AG10803 (cell line): ENCODE data around the gene KLRC4.
"Not testable (repeated sequence)": the region's sequence is repeated elsewhere in the genome, so short reads cannot be mapped to it uniquely, and the experiment has no call there.

Experiments
- DNase-seq: peaks from one replicate; pipeline ENCODE4 v3.0.0; 2010; ENCODE audit warnings: low read depth
- H3K4me3 ChIP-seq: 2 replicates; pipeline ENCODE4 v1.5.1; 2011; ENCODE audit warnings: mild to moderate bottlenecking, low read length, control low read depth
- CTCF ChIP-seq: conservative IDR thresholded peaks from 2 replicates; pipeline ENCODE4 v1.5.1; 2011; ENCODE audit warnings: mild to moderate bottlenecking, low read length, control low read depth, inconsistent platforms

Gene KLRC4

GRCh38 chr12:10400829-10401228, 8.7 kb downstream of the KLRC4 start:
- TF ChIP-seq CTCF, result no peak

GRCh38 chr12:10398168-10398567, 11.4 kb downstream of the KLRC4 start:
- TF ChIP-seq CTCF, result no peak
- no peak for DNase-seq
- H3K4me3 ChIP-seq, result no peak overlapping the region

More at GRCh38 chr12:10400829-10401228, 8.7 kb downstream of the KLRC4 start:
- no peak overlapping the region for H3K4me3 ChIP-seq
- no peak for DNase-seq

DNA sequence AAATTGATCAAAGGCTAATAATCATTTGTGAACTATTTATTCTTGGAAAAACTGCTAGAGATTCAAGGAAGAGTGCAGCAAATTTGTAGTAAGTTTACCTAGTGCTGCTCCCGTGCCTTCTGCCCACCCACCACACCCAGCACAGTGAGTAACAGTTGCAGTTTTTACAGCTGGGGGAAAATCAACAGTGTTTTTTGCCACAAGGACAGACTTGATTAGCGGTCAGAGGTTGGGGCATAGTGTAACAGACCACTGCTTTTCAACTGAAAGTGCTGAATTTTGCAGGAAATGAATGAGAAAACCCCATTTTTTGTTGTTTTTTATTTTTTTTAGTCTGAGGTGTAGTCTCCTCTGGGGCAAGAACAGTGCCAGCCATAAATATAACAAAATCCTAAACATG, 12.3 kb downstream of the KLRC4 start:
- TF ChIP-seq CTCF, result no peak
- DNase-seq, result no peak
- H3K4me3 ChIP-seq, result no peak overlapping the region

- not testable (repeated sequence) for H3K4me3 ChIP-seq, DNase-seq
Measured at GRCh38 chr12:10396176-10396575, 13.4 kb downstream of the KLRC4 start.

DNA sequence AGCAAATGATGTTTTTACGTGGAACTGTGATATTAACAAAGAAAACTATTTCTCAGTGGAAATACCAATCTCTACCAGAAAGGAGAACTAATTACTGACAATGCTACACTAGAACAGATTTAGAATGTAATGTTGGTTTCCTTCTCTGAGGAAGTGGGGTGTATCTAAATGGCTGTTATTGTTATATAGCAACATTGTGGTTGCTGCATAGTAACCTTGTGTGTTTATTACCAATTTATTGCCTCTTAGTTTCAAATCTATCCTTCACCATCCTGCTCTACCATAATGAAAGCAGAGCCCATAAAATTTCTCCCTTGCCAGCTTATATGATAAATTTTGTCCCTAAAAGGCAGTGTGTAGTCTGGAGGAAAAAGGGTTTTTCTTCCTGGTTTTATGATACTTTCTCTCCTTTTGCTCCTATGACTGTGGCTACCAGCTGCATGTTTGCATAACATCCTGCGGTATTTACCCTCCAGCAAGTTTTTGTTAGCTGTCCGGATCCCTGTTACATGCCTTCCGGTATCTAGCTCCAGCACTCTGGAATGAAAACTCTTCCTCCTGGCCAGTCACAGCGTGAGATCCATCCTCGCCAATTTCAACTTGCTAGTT, 14.1 kb downstream of the KLRC4 start:
- peak; percentile 92 for DNase-seq

DNA sequence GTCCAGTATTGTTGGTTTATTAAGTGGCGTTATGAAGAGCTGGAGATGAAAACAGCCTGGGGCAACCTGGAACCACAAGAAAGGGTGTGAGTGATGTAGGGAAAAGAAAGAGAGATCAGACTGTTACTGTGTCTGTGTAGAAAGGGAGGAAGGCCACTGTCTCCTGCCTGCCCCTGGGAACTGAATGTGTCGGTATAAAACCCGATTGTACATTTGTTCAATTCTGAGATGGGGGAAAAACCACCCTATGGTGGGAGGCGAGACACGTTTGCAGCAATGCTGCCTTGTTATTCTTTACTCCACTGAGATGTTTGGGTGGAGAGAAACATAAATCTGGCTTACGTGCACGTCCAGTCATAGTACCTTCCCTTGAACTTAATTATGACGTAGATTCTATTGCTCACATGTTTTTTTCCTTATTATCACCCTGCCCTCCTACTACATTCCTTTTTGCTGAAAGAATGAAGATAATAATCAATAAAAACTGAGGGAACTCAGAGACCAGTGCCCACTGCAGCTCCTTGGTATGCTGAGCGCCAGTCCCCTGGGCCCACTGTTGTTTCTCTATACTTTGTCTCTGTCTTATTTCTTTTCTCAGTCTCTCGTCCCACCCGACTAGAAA, 14.9 kb downstream of the KLRC4 start:
- not testable (repeated sequence) for H3K4me3 ChIP-seq, DNase-seq

More for the DNA sequence above, 14.1 kb downstream of the KLRC4 start:
- no peak overlapping the region for H3K4me3 ChIP-seq
- TF ChIP-seq CTCF, result no peak

GRCh38 chr12:10393291-10393690, 16.3 kb downstream of the KLRC4 start:
- no peak for TF ChIP-seq CTCF
- H3K4me3 ChIP-seq, result no peak overlapping the region
- no peak for DNase-seq

DNA sequence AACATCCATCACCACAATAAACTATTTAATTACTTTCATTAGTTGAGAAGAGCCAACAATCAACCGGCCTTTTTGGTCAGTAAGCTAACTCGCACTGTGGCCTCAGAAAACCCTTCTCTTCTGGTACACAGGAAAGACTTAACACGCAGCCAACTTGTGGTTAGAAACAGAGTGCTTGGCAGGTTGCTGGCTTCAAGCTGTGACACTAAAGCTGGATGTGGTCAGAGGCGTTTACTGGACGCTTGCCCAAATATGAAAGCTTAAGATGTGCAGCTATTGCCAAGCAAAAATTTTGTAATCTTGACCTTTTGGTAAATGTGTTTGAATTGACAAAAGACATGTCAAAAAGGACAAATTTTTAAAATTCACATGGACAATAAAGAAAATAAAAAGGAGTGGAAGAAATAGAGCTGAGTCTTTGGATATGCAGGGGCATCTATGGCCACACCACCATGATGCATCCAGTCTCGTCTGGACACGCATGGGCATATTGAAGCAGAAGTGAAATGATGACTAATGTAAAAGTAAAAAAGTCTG, 17.1 kb downstream of the KLRC4 start:
- TF ChIP-seq CTCF, result no peak
- DNase-seq, result peak; percentile 98
- no peak overlapping the region for H3K4me3 ChIP-seq

- DNase-seq, H3K4me3 ChIP-seq: not testable (repeated sequence)
Measured at GRCh38 chr12:10390991-10391390, 18.6 kb downstream of the KLRC4 start.
